ENCODE results near the gene SLC25A21.

Gene SLC25A21

GRCh38 chr14:36847366-36847765, 325.0 kb downstream of the SLC25A21 start:
- Histone ChIP-seq H3K9ac (ENCODE audit: insufficient read length) (no peak overlapping the region), H3K4me3 (no peak overlapping the region), H3K9me3 (ENCODE audit: low read depth, low read length) (no peaks in the 10 kb centered on the region), H3K27ac (no peak overlapping the region), H3K36me3 (ENCODE audit: insufficient read depth, low read length) (no peaks in the 10 kb centered on the region)
- DNase-seq (ENCODE audit: low read depth, low spot score): no peak
- no peak for TF ChIP-seq POLR2AphosphoS5 (IDR thresholded peaks at IDR 0.05; ENCODE audit: borderline replicate concordance, low read depth, low read length)
- no peak for TF ChIP-seq EZH2 (IDR thresholded peaks at IDR 0.05)
- no peak for TF ChIP-seq FOXP2 (optimal IDR thresholded peaks at IDR 0.05; ENCODE audit: control extremely low read depth, extremely low read length, insufficient read depth)

DNA sequence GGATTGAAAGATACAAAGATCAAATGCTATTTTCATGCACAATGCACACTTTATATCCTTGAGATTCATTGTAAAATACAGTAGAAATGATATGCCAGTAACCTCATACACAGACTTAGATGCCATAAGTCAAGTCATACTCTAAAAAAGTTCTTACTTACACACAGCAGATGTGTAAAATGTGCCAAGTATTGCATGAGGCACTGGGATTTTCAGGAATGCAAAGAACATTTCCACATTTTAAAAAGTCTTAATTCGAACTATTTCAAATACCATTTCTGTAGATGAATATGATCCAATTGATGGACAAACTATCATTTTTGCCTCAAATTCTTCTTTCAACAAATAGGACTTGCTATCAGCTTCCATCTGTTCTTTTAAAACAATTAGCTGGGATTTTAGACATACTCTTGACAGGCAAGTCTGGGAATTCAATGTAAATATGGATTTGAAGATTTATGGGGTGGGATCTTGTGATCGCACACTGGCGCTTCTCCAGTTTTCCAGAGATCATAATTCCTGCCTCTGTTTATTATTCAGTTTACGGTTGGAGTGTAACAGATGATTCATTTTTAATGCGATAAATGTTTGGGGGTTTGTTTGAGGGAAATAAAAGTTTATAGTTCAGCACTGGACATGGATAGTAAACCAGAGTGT, 326.9 kb downstream of the SLC25A21 start:
- Histone ChIP-seq H3K4me3 (no peak overlapping the region), H3K27ac (no peak overlapping the region), H3K9me3 (ENCODE audit: low read depth, low read length) (no peaks in the 10 kb centered on the region), H3K36me3 (ENCODE audit: insufficient read depth, low read length) (no peaks in the 10 kb centered on the region), H3K9ac (ENCODE audit: insufficient read length) (no peak overlapping the region)
- TF ChIP-seq FOXP2 (optimal IDR thresholded peaks at IDR 0.05; ENCODE audit: control extremely low read depth, extremely low read length, insufficient read depth): no peak
- TF ChIP-seq EZH2 (IDR thresholded peaks at IDR 0.05): no peak
- TF ChIP-seq POLR2AphosphoS5 (IDR thresholded peaks at IDR 0.05; ENCODE audit: borderline replicate concordance, low read depth, low read length): no peak
- no peak for DNase-seq (ENCODE audit: low read depth, low spot score)

DNA sequence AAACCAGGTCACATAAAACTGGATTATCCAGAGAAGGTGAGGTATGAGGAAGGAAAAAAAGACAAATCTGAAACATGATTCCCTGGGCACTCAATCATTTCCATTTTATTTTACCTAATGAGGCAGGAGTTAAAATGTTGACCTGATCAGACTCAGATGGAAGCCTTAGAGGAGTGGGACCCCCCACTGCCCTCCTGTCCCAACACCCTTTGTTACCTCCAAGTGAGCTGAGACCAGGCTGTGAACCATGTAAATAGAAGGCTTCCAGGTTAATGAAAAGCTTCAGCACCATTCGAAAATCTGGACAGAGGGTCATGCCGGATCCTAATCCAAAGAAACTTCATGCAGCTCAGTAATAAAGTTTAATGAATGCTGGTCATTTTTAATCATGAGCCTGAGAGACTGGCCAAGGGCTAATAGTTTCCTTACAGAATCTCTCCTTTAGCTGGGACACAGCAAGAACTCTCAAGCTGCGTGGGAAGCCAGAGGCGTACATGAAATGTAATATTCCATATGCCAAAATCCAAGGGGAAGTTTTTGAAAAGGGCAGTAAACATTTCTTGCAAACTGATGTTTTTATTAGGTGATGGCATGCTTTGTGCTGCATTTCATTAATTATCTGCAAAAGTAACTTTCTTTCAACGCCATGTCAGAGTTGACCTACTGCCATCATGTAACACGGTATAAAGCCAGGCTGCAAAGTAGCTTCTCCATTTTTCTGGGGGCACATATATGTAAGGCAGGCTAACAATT, 327.8 kb downstream of the SLC25A21 start:
- Histone ChIP-seq H3K36me3 (ENCODE audit: insufficient read depth, low read length) (no peaks in the 10 kb centered on the region), H3K4me3 (no peak overlapping the region), H3K9me3 (ENCODE audit: low read depth, low read length) (no peaks in the 10 kb centered on the region), H3K27ac (no peak overlapping the region), H3K9ac (ENCODE audit: insufficient read length) (no peak overlapping the region)
- DNase-seq (ENCODE audit: low read depth, low spot score): no peak
- TF ChIP-seq EZH2 (IDR thresholded peaks at IDR 0.05): no peak
- TF ChIP-seq FOXP2 (optimal IDR thresholded peaks at IDR 0.05; ENCODE audit: control extremely low read depth, extremely low read length, insufficient read depth): no peak
- TF ChIP-seq POLR2AphosphoS5 (IDR thresholded peaks at IDR 0.05; ENCODE audit: borderline replicate concordance, low read depth, low read length): no peak

- no peak for TF ChIP-seq EZH2 (IDR thresholded peaks at IDR 0.05)
- no peak for TF ChIP-seq POLR2AphosphoS5 (IDR thresholded peaks at IDR 0.05; ENCODE audit: borderline replicate concordance, low read depth, low read length)
- TF ChIP-seq FOXP2 (optimal IDR thresholded peaks at IDR 0.05; ENCODE audit: control extremely low read depth, extremely low read length, insufficient read depth): no peak
- no peak overlapping the region for H3K9ac ChIP-seq (ENCODE audit: insufficient read length)
- H3K36me3 ChIP-seq (ENCODE audit: insufficient read depth, low read length): no peaks in the 10 kb centered on the region
- DNase-seq (ENCODE audit: low read depth, low spot score): no peak
- no peaks in the 10 kb centered on the region for H3K9me3 ChIP-seq (ENCODE audit: low read depth, low read length)
- H3K4me3 ChIP-seq: no peak overlapping the region
- H3K27ac ChIP-seq: no peak overlapping the region
Measured at GRCh38 chr14:36843410-36843809, 329.0 kb downstream of the SLC25A21 start.

- Histone ChIP-seq H3K4me3 (no peak overlapping the region), H3K9ac (ENCODE audit: insufficient read length) (no peak overlapping the region), H3K27ac (no peak overlapping the region), H3K9me3 (ENCODE audit: low read depth, low read length) (no peaks in the 10 kb centered on the region), H3K36me3 (ENCODE audit: insufficient read depth, low read length) (no peaks in the 10 kb centered on the region)
- peak; percentile 40; the same call in 1 of the 2 replicates for TF ChIP-seq POLR2AphosphoS5 (IDR thresholded peaks at IDR 0.05; ENCODE audit: borderline replicate concordance, low read depth, low read length)
- TF ChIP-seq FOXP2 (optimal IDR thresholded peaks at IDR 0.05; ENCODE audit: control extremely low read depth, extremely low read length, insufficient read depth): no peak
- no peak for DNase-seq (ENCODE audit: low read depth, low spot score)
Measured at GRCh38 chr14:36835128-36835527, 337.3 kb downstream of the SLC25A21 start.

DNA sequence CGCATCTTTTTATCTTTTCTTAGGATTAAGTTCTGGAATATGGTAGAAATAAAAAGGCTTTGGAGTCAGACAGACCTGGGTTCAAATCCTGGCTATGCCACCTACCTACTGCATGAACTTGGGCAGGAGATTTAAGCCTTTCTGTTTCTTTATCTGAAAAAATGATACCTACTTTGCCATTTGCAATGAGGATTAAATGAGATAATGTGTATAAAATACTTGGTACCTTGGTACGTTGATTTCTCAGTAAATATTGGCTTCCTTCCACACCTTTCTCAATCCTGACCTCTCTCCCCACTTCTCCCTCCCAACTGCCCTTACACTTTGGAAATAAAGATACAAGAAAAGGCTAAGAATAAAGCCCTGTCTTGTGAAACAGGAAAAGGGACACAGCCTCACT, 338.1 kb downstream of the SLC25A21 start:
- H3K9ac ChIP-seq (ENCODE audit: insufficient read length): no peak overlapping the region
- H3K9me3 ChIP-seq (ENCODE audit: low read depth, low read length): no peaks in the 10 kb centered on the region
- DNase-seq (ENCODE audit: low read depth, low spot score): no peak
- TF ChIP-seq EZH2 (IDR thresholded peaks at IDR 0.05): no peak
- TF ChIP-seq FOXP2 (optimal IDR thresholded peaks at IDR 0.05; ENCODE audit: control extremely low read depth, extremely low read length, insufficient read depth): no peak
- TF ChIP-seq POLR2AphosphoS5 (IDR thresholded peaks at IDR 0.05; ENCODE audit: borderline replicate concordance, low read depth, low read length): no peak
- no peaks in the 10 kb centered on the region for H3K36me3 ChIP-seq (ENCODE audit: insufficient read depth, low read length)
- no peak overlapping the region for H3K4me3 ChIP-seq
- H3K27ac ChIP-seq: no peak overlapping the region

GRCh38 chr14:36829547-36829946, 342.9 kb downstream of the SLC25A21 start:
- DNase-seq (ENCODE audit: low read depth, low spot score): no peak
- Histone ChIP-seq H3K9ac (ENCODE audit: insufficient read length) (no peak overlapping the region), H3K9me3 (ENCODE audit: low read depth, low read length) (no peaks in the 10 kb centered on the region), H3K36me3 (ENCODE audit: insufficient read depth, low read length) (no peaks in the 10 kb centered on the region), H3K27ac (no peak overlapping the region), H3K4me3 (no peak overlapping the region)
- no peak for TF ChIP-seq POLR2AphosphoS5 (IDR thresholded peaks at IDR 0.05; ENCODE audit: borderline replicate concordance, low read depth, low read length)
- no peak for TF ChIP-seq EZH2 (IDR thresholded peaks at IDR 0.05)
- TF ChIP-seq FOXP2 (optimal IDR thresholded peaks at IDR 0.05; ENCODE audit: control extremely low read depth, extremely low read length, insufficient read depth): no peak

DNA sequence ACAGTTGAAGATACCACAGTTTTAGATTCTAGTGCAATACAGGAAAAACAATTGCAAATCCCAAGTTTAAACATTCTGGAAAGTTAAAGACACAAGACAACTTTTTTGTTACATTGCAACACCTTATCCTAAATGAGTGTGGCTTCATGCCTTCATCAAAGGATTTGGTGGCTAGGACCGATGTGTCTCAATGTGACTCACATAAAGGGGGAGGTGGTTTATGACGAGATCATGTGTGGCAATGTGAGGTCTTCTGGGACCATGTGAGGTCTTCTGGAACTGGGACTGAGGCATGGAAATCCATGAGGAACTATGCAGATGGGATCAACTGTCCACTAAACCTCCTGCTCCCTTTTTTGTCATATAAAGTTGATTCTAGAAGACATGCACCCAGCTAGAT, 344.5 kb downstream of the SLC25A21 start:
- TF ChIP-seq POLR2AphosphoS5 (IDR thresholded peaks at IDR 0.05; ENCODE audit: borderline replicate concordance, low read depth, low read length): no peak
- no peak for TF ChIP-seq FOXP2 (optimal IDR thresholded peaks at IDR 0.05; ENCODE audit: control extremely low read depth, extremely low read length, insufficient read depth)
- TF ChIP-seq EZH2 (IDR thresholded peaks at IDR 0.05): no peak
- no peak overlapping the region for H3K4me3 ChIP-seq
- no peaks in the 10 kb centered on the region for H3K36me3 ChIP-seq (ENCODE audit: insufficient read depth, low read length)
- H3K9me3 ChIP-seq (ENCODE audit: low read depth, low read length): no peaks in the 10 kb centered on the region
- H3K9ac ChIP-seq (ENCODE audit: insufficient read length): no peak overlapping the region
- H3K27ac ChIP-seq: no peak overlapping the region
- DNase-seq (ENCODE audit: low read depth, low spot score): no peak

Data from SK-N-MC (cell line).